Neuron (in vitro differentiated cells): ENCODE data around the gene DYRK3.

Source experiments
- H2AFZ ChIP-seq: one replicate; pipeline ENCODE4 v1.6.1; 2013; ENCODE audit warnings: low read depth, mild to moderate bottlenecking, inconsistent platforms, low read length, moderate library complexity
- H3K27me3 ChIP-seq: one replicate; pipeline ENCODE4 v1.6.1; 2013; ENCODE audit warnings: low read length; ENCODE audit not compliant: insufficient read depth
- H3K36me3 ChIP-seq: one replicate; pipeline ENCODE4 v1.6.1; 2013; ENCODE audit warnings: low read length; ENCODE audit not compliant: insufficient read depth
- H3K4me1 ChIP-seq: one replicate; pipeline ENCODE4 v1.6.1; 2013; ENCODE audit warnings: low read length; ENCODE audit not compliant: insufficient read depth
- H3K4me3 ChIP-seq: 2 replicates; pipeline ENCODE4 v1.5.1; 2013; ENCODE audit warnings: mild to moderate bottlenecking, low read length, moderate library complexity
- H3K9me3 ChIP-seq: one replicate; pipeline ENCODE4 v1.6.1; 2013; ENCODE audit warnings: low read length

The DYRK3 gene

DNA sequence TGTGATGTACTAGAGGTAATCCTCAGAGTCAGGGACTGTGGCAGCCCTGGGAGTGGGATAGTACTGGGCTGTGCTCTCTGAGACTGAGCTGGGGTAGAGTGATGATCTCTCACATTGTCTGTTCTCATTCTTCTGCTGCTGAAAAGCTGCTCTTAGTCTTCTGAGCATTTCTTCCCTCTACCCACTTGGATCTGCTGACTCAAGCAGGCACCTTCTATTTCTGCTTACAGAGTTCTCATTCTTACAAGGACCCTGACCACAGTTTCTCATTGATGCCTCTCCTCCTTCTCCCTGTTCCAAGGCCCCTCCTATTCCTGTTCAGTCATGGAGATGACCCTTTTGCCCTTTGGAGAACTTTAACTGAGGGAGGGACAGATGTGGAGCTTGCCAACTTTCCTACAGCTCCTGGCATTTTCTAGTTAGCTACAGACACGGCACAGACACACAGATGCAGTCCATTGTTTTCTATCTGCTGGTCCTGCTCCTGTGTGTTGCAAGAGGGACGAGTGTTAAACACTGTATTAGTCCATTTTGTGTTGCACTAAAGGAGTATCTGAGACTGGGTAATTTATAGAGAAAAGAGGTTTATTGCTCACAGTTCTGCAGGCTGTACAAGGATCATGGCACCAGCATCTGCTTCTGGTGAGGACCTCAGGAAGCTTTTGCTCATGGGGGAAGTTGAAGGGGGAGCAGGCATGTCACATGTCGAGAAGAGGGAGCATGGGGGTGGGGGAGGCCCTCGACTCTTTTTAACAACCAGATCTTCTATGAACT, 61.7 kb downstream of the DYRK3 start:
- H2AFZ ChIP-seq = no peak overlapping the region
- H3K27me3 ChIP-seq = no peaks in the 10 kb centered on the region
- H3K4me1 ChIP-seq = peaks cover 16% of the 10 kb centered on the region
- H3K36me3 ChIP-seq = peaks cover 12% of the 10 kb centered on the region
- no peak overlapping the region for H3K4me3 ChIP-seq
- H3K9me3 ChIP-seq = peaks cover 8% of the 10 kb centered on the region

GRCh38 chr1:206698011-206698410, 62.7 kb downstream of the DYRK3 start:
- Histone ChIP-seq H3K4me3 (no peak overlapping the region), H2AFZ (no peak overlapping the region), H3K27me3 (no peaks in the 10 kb centered on the region), H3K9me3 (peaks cover 8% of the 10 kb centered on the region), H3K36me3 (peaks cover 12% of the 10 kb centered on the region), H3K4me1 (peaks cover 12% of the 10 kb centered on the region)
